HG03442 (cell line): Measurements from ENCODE around the gene SH2D4B.

Source experiments
- ATAC-seq: cut with Tn5 transposase; IDR thresholded peaks from one replicate; pipeline ENCODE4 v1.9.1; 2021; ENCODE audit warnings: mild to moderate bottlenecking, moderate library complexity; ENCODE audit not compliant: unreplicated experiment

Gene SH2D4B

DNA sequence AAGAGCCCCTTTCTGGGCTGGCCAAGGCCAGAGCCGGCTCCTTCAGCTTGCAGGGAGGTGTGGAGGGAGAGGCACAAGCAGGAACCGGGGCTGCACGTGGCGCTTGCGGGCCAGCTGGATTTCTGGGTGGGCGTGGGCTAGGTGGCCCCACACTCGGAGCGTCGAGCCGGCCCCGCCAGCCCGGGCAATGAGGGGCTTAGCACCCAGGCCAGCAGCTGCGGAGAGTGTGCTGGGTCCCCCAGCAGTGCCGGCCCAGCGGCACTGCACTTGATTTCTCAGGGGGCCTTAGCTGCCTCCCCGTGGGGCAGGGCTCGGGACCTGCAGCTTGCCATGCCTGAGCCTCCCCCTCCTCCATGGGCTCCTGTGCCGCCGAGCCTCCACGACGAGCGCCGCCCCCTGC lies 48.1 kb downstream of the SH2D4B start:
- ATAC-seq, result no peak

DNA sequence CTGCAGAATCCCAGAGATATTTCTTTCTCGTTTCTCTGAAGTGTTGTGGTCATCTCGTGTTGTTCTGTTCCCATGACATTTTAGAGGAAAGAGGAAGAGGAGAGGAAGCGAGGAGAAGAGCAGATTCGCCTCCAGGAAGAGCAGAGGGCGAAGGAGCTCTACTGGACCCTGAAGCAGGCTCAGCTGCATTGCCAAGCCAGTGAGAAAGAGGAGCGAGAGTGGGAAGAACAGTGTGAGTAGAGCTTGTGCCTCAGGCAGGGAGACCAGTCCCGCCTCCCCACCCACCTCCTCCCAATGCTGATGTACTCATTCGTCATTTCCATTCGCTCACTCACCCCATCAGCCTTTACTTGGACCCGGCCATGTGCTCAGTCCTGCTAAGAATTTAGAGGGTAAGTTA lies 50.8 kb downstream of the SH2D4B start:
- ATAC-seq, result no peak

DNA sequence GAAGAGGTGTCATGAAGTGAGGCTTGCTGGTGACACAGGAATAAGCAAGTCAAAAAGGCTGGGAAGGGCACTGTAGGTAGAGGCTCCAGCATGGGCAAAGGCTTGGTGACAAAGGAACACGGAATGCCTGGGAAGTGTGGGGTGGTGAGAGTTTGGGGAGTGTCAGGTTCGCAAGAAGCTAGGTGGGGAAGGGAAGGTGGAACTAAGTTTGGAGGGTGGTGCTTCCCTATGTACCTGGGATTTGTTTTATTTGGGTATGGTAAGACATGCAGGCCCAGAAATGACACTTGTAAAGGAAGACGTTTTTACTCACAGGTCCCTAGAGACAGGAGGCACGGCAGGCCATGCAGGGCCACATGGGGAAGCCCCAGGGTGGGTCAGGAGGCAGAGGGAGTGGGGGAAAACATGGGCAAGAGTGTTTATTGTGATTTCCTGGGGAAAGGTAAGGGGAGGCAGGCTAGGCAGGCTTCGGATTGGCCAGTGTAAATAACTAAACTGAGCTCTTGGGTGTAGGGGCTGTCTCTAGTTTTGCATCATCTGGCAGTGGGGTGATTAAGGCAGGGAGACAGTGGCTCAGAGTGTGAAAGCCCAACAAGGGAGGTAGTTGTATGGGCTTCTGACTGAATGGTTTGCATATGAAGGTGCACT lies 52.1 kb downstream of the SH2D4B start:
- peak; percentile 94 for ATAC-seq

DNA sequence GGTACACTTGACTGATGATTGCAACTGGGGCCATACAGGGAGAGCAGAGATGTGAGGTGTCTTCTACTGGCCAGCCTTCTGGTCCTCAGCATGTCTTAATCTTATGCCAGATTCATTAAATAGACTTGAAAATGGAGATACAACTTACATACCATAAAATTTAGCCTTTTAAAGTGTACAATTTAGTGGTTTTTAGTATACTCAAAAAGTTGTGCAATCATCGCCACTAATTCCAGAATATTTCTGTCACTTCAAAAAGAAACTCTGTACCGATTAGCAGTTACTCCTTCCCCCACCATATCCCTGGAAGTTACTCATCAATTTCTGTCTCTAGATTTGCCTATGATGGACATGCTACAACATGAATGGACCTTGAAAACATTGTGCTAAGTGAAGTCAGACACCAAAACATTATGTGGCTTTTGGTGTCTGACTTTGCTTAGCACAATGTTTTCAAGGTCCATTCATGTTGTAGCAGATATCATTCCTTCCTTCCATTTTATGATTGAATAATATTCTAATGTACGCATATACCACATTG lies 53.0 kb downstream of the SH2D4B start:
- ATAC-seq, result peak; percentile 2

DNA sequence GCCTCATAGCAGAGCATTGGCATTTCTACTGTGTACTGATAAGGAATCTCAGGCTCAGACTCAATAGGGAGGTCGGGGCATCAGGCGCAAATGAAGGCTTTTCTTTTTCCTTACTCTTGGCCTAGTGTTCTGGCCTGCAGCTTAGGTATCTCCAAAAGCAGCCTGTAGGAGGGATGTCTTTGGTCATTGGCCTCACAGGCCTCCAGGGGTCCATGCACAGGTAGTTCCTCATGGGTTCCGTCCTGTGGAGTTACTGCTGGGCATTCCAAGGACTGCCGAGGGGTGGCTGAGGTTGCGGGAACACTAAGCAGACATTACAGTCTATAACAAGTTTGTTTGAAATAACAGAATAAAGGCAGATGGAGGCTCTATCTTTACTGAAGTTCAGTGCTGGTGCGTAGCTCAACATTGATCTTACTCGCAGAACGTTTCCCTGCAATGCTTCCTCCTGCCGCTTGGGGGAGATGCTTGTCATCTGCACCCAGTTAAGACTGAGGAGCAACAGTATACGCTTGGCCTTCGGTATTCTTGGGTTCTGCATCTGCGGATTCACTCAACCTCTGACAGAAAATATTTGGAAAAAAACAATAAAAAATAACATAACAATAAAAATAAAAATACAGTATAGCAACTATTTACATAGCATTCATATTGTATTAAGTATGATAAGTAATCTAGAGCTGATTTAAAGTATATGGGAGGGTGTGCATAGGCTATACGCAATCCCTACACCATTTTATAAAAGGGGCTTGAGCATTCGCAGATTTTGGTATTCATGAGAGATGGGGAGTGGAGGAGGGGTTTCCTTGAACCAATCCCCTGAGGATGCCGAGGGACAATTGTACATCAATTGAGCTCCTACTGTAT lies 58.9 kb downstream of the SH2D4B start:
- ATAC-seq, result peak; percentile 32

DNA sequence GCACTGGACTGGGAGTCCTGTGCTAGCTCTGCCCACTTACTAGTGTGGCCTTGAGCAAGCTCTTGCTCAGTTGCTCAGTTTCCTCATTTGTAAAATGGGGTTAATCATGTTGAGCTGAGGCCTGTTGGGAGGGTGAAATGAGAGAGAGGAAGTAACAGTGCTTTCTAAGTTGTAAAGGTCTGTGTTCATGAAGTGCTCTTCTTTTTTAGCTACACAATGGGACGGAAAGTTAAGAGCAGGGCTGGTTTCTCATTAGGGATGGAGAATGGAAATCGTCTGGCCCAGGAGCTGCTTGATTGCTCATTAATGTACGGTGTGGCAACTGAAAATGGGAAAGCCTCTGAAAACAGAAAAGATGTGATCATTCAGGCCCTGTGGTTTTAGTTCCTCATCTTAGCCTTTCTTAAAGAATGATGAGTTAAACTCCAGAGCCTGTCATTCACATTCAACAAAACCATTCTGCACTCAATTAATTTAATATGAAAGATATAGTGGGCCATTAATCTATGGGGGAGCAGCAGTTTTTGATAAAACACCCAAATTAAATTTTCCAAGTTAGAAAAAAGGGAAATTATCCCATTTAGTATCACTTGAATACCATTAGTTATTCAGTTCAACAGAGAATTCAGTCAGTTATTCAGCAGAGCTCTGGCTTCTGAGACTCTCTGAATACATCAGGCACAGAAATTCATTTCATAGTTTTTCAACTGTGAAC lies 60.5 kb downstream of the SH2D4B start:
- ATAC-seq, result peak; percentile 48

DNA sequence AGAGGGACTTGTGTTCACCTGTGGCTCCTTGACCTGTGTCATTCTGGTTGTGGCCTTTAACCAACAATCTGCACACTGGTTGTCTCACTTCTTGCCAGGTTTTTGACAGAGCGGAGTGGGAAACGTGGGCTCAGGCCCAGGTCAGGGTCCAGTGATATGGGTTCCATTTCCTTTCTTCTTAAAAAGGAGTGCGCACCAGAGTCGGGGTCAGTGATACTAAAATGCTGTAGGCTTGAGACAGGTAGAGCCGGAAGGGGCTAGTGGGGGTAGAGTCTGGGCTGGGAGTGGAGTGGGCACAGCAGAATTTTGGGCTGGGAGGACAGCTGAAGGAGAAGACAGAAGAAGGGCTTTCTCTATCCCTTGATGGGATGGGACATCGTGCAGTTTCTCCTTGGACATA lies 61.2 kb downstream of the SH2D4B start:
- no peak for ATAC-seq

DNA sequence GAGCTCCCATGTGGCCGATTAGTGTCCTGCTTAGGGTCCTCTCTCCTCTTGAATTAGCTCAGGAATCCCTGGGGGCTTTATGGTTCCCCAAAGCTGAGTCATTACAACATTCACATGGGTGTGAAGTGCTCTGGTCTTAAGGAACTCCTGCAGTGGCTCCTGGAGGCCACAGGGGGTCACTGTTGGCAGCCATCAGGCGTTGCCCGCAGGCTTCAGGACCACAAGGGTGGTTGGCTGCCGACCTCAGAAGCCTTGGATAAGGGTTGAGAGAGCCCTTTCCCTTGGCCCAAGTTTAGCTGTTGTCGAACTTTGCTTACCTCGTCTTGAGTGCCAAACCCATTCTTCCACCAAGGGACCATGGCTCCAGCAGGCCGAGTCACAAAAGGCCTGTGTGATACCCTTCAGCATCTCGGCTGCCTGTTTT lies 61.7 kb downstream of the SH2D4B start:
- peak; percentile 77 for ATAC-seq

DNA sequence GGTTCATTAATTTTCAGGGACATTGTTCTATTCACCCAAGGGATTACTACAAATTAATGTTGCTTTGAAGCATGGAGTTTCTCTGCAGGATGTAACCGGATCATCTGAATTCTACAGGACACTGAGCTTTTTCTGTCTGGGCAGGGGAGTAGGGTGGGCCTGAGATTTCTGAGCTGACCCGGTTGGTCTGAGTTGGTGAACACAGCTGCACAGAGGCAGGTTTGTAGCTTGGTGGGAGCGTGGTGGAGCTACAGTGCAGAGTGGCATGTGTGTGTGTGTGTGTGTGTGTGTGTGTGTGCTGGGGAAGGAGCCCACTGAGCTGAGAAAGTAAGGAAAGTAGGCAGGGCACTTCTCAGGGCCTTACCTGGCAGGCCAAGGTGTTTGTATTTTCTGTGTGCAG lies 62.6 kb downstream of the SH2D4B start:
- no peak for ATAC-seq

DNA sequence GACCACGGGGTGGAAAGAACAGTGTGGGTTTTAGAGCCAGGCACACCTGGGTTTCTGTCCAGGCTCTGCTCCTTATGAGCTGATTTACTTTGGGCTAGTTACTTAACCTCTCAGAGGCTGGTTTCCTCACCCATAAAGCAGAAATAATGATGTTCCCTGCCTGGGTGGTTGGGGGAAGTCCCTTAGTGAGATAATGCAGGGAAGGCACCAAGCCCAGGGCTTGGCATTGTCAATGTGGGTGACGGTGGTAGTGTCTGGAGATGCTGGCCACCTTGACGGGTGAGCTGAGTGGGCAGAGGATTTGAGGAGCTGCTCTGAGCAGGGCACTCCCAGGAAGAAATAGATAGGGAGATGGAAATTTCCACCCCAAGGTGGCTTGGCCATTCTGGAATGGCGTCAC lies 65.2 kb downstream of the SH2D4B start:
- no peak for ATAC-seq

DNA sequence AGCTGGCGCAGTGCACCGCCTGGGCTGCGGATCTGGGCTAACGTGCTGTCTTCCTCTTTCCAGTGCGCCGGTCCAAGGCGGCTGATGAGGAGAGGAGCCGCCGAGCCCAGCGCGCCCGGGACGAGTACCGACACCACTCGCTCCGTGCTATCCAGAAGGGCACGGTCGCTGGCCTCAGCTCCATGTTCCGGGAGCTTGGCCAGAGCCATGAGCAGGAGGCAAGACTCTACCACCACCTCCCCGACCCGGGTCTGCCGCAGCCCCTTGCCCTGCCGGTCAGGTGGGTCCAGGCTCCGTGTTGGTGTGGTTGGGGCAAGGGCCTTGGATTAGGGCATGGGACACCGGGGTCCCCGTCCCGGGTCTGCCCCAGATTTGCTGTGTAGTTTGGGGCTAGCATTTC lies 65.8 kb downstream of the SH2D4B start:
- no peak for ATAC-seq

DNA sequence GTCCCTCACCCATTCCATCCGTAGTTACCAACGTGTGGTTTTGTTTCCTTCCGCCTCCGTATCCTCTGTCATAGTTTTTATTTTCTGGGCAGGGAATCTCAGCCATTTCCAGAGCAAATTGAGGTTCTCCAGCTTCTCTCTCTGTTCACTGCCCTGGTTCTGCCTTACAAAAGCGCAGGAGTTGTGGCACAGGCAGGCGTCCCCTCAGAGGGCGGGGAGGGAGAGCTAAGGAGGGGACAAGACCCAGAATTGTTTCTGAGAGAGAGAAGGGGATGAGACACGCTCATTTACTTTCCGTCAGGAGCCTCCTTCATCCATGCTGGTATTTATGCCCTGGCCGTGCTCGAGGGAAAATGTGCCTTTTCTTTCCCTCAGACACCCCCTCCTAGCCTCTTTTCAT lies 71.0 kb downstream of the SH2D4B start:
- ATAC-seq, result no peak

DNA sequence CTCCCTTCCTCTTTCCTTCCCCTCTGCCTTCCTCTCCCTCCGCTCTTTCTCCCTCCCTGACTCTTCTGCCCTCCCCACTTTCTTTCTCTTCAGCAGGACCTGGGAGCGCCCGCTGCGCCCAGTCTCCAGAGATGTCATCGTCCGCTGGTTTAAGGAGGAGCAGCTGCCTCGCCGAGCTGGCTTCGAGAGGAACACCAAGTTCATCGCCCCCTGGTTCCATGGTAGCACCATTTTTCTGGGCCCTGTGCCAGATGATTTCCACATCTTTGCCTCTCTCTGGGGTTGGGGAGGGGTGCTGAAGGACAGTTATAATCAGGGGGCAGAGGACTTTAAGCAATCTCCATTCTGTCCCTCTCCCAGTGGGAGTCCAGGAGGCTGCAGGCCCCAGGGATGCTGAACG lies 71.6 kb downstream of the SH2D4B start:
- no peak for ATAC-seq

DNA sequence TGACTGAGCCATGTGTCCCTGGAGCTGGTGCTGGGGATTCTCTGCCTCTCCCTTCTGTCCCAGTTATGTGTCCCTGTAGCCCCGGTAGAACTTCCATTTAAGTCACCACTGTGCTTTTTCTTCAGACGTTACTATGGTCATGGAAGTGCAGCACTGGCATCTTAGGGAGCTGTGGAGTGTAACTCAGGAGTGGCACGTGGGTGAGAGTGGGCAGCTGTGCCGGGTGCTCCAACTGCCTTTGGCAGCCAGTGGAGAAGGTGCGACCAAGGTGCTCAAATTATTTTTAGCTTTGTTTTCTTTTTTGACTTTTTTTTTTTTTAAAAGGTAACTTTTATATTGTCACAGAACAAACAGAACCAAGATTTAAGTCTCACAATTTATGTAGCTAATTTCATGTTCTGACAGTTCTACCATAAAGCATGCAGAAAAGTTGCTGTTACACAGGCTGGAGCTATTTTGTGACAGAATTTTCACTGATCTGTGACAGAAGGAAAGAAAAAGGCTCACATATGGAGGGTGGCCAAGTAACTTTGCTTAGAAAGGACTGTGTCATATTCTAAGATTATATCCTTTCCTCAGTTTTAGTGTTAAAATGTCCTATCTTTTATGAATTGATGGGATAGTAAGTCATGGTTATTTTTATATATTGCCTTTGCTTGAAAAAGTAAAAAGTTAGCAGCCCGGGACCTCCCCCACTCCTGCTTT lies 73.9 kb downstream of the SH2D4B start:
- ATAC-seq, result no peak

DNA sequence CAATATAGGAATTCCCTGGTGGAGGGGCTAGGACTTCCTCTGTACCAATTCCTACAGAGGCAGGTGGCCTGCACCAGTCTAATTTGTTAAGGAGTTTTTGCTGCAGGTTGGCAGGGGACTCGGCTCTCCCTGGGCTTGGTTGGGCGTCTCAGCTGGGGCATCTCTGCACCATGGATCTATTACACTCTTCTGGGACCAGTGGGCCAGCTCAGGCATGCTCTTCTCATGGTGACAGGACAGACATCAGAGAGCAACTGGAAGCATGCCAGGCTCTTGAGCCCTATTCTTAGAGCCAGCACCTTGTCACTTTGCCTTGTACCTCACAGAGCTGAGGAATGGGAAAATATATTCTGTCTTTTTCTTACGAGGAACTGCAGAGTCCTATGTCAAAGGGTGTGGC lies 74.6 kb downstream of the SH2D4B start:
- ATAC-seq, result no peak

DNA sequence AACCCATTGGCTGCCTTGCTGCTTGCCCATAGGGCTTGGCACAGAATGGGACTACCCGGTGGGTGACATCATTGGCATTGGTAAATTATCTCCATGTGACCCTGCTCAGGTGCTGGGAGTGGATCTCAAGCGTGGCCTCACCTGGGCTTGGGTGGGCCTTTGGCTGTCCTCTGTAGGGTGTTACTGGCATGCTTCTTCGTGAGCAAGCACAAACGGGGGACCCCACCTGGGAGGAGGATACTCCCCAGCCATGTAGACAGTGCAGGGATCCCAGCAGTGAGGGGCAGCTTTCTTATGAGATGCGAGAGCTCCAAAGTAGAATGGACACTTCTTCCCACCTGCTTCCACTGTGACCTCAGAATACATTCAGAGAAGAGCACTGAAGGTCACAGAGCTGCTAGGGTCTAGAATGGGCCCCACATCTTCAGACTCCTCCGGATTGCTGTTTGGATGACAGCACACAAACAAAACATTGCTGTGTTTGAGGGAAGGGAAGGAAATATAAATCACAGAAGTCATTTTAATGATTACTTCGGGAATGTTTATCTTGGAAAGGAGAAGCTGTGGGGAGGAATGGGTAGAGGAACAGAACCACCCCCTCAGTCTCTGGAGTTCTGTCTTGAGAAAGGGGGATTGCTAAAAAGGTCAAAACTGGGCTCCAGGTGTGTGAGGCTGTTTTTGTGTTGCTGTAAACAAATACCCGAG lies 75.9 kb downstream of the SH2D4B start:
- no peak for ATAC-seq

DNA sequence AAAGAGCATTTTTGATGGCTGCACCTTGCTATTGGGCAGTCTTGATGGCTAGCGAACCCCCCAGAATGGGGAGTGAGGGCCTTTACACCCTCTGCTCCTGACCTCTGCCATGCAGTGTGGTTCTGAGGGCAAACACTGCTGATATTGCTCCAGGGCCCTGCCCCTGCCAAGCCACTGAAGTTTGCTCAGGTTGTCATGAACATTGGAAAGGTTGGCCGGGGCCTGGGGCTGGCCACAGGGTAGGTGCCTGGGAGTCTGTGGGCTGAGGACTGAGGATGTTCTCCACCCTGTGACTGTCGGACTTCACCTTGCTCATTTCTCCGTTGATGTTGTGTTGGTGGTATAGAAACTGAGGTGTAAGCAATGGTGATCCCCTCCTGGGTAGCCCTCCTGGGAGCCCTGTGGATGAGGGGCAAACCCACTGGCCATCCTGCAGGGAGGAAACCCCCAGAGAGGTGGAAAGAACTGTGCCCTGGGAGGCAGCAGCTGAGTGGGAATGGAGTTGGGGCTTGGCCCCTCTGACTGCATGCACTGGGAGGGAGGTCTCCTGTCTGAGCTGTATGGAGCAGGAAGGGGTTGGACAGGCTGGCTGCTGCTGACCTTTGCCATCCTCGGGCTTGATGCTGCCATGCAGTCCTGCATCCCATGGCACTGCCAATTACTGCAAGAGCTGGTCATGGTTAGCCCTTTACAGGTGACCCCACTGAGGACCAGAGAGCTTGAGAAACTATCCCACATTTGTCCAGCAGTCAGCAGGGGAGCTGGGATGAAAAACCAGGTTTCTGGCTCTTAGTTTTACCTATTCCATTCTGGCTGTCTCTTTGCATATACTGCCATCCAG lies 77.1 kb downstream of the SH2D4B start:
- no peak for ATAC-seq

DNA sequence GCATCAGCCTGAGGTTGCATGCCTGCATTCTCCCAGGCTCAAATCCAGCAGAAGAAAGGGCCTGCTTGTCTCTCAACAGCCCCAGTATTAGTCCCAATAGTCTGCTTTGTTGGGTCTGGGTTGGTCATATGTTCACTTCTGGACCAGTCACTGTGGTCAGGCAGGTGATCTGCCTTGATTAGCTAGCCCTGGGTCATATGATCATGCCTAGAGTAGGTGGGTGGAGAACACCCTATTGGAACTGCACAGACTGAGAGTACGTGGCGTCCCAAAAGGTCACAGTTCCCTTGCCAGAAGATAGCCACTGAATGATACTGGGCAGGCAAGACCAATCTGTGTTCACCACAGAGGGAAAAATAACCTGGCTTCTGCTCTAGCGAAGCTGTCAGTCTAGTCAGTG lies 80.1 kb downstream of the SH2D4B start:
- ATAC-seq, result no peak

DNA sequence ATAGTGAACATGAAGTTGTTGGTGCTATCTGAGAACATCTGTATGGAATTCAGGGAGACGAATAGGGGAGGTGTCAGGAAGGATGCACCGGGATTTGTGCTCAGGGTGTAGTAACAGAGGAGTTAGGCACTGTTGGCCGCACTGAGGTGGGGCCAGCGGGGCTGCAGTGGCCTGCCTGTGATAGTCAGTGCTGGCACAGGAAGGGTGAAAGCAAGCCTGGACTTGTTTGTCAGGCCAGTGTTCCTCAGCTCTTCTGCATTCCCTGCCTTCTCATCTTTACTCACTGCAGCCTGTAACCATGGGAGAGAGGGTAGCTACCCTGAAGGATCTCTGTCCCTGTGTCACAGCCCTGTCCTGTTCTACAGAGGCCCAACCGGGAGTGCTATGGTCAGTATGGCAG lies 81.3 kb downstream of the SH2D4B start:
- no peak for ATAC-seq
